ENCODE data around the gene RHOXF1. TPM values are rescaled to one million over a fixed set of nuclear protein-coding genes. Genes with fewer than 3 reads are reported as not detected.
"Not testable (repeated sequence)": the region's sequence is repeated elsewhere in the genome, so short reads cannot be mapped to it uniquely, and the experiment has no call there.

Gene RHOXF1, protein sequence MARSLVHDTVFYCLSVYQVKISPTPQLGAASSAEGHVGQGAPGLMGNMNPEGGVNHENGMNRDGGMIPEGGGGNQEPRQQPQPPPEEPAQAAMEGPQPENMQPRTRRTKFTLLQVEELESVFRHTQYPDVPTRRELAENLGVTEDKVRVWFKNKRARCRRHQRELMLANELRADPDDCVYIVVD
- polyA plus RNA-seq (ENCODE audit: insufficient read length in 4 of 4), result 1 to 10 TPM in 2 of 4 donors, under 1 TPM in 1, not detected in 1; 0.86 to 2.4 (median 1.7) TPM

DNA sequence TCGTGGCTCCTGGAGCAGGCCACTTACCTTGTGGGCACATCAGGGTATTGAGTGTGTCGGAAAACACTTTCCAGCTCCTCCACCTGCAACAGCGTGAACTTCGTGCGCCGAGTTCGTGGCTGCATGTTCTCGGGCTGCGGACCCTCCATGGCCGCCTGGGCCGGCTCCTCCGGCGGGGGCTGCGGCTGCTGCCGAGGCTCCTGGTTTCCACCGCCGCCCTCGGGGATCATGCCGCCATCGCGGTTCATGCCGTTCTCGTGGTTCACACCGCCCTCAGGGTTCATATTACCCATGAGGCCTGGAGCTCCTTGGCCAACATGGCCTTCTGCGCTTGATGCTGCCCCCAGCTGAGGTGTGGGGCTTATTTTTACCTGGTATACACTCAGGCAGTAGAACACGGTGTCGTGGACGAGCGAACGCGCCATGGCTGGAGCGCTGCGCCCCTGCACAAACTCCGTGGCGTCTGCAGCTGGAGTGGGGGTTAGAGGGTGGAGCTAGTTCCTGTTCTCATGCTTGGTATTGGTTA, at the start of gene RHOXF1:
RHOXF1 (minus strand) TSS at position 476 of the 526 bp plus-strand sequence; CDS start at position 425, 51 bp downstream.
- no peak for DNase-seq (ENCODE audit: low read depth in 4 of 4, low spot score in 3 of 4)

DNA sequence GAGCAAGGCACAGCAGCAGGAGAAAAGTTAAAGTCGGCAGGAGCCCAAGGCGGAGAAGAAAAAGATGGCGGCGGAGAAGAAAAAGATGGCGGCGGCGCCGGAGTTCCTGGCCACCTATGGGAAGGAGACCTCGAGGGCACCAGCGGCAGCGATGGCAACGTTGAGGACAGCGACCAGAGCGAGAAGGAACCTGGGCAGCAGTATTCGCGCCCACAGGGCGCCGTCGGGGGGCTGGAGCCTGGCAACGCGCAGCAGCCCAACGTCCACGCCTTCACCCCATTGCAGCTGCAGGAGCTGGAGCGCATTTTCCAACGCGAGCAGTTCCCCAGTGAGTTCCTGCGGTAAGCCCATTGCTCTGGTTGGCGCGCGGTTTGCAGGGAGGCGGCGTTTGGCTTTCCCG, 43.4 kb upstream of the RHOXF1 start:
- not testable (repeated sequence) for DNase-seq (ENCODE audit: low read depth in 4 of 4, low spot score in 3 of 4)

DNA sequence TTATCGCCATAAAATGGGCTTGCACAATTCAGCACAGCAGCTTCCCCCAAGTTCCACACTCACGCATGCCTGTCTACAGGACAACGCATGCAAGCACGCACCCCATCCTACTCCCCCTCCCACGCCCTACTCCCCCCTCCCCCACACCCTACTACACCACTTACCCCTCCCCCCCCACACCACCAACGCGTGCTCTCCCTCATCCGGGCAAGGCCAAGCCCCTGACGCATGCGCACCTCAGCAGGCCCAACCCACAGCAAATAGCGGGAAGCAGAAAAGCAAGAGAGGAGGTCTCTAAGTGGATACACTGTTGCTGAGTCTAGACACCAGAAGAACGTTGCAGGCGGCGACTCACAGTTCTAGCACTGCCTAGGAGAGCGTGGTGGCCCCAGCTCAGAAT, 42.6 kb upstream of the RHOXF1 start, which contains the start of gene RHOXF2:
RHOXF2 (plus strand) TSS at position 301 of the 400 bp plus-strand sequence. CDS start 138 bp downstream, outside the sequence.
- DNase-seq (ENCODE audit: low read depth in 4 of 4, low spot score in 3 of 4), result not testable (repeated sequence)

DNA sequence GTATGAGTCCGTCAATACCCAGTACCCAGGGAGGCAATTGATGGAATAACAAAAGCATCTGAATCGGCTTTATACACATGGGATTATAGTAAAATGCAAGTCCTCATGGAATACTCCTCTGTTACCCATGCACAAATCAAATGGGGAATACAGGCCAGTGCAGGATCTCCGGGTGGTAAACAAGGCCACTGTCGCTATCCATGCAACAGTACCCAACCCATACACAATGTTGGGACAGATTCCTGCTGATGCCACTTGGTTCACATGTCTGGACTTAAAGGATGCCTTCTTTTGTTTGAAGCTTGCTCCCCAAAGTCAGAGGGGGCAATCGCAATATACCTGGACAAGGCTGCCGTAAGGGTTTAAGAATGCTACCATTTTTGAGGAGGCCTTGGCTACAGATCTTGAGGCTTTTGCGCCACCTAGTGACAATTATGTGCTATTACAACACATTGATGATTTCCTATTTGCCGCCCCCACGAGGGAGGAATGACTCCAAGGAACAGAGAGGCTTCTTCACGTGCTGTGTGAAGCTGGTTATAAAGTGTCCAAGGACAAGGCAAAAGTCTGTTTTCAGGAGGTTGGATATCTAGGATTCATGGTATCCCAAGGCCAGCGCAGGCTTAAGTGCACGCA, 34.5 kb upstream of the RHOXF1 start:
- not testable (repeated sequence) for DNase-seq (ENCODE audit: low read depth in 4 of 4, low spot score in 3 of 4)

DNA sequence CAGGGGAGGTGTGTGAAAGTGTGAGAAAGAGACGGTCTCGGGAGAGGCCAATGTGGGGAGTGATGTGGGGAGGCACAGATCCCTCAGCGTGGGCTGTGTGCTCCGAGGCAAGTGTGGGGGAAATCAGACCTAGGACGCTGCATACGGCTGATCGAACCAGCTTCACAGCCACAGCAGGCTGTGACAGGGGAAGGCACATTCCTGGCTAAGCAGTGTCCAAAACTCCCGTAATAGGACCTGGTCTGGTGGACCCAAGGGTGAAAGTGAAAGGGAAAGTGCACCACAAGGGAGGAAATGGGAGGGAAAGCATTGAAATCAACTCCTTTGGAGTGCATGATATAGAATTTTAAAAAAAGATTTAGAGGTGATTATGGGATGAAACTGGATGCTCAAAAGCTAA, 31.8 kb upstream of the RHOXF1 start:
- no peak for DNase-seq (ENCODE audit: low read depth in 4 of 4, low spot score in 3 of 4)

DNA sequence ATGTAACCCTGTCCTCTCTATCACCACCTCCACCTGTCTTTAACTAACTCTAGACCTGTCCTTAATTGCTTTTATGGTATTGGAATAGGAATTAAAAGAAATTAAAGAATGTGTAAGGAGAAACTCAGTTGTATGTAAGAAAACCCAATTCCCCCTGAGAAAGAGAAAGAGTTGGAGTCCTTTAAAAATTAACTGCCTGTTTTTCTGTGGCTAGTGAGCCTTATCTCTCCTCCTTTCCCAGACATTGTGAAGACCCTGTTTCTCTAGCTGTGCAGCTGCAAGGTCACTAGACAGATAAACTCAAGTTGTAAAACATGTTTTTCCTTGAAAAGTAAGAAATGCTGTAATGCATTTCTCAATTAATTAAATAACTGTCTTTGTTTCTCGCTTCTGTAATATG, 30.6 kb upstream of the RHOXF1 start:
- DNase-seq (ENCODE audit: low read depth in 4 of 4, low spot score in 3 of 4), result not testable (repeated sequence)

DNA sequence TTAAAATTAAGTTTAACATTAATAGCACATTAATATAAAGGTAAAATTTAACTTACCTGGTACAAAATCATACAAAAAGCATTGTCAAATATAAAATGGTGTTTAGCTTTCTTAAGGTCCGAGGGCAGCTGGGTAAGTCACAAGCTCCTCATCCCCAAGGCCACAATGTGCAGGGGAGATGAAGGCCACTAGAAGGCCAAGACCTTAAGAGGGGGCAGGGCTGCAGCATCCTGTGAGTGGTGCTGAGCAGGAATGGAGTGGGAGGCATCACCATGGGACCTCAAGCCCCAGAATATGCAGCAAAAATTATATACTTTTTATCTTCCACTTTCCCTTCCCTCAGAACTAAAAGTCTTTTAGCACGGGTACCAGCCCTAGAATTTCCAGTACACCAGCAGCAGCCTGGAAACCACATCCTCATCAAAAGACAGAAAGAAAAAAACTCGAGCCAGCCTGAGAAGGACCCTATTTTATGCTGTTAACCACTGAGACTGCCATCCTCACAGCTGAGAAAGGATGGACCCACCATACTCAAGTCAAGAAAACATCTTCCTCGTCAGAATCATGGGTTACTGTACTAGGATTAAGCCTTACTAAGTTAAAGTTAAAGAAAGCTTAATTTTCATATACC, 29.7 kb upstream of the RHOXF1 start:
- no peak for DNase-seq (ENCODE audit: low read depth in 4 of 4, low spot score in 3 of 4)

DNA sequence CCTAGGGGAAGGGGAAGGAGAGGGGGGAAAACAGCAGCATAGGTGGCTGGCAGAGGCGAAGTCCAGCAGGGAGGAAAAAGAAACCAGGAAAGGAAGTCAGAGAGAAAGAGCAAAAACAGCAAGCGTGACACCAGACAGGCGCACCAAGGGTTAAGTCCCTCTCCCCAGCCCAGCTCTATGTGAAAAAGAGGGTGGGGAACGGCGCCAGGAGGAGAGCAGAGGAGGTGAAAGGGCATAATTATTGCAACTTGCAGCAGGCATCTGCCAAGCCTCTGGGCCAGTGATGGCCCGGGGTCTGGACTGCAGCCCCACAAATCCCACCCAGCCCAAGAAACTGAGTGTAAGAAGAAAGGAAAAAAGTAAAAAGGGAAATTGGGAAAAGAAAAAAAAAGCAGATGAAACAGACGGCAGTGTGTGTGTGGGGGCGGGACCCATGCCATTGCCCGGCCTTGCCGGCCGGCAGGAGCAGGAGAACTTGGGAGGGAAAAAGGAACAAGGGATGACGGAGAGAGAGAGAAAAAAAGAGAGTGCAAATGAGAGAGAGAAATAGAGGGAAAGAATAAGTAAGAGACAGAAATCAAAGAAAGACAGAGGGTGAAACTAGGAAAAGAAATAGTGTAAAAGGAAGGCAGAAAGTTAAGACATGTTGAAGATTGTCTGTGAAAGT, 28.6 kb upstream of the RHOXF1 start:
- peak in 2 of 4 donors; percentile 0 to 2 for DNase-seq (ENCODE audit: low read depth in 4 of 4, low spot score in 3 of 4)

DNA sequence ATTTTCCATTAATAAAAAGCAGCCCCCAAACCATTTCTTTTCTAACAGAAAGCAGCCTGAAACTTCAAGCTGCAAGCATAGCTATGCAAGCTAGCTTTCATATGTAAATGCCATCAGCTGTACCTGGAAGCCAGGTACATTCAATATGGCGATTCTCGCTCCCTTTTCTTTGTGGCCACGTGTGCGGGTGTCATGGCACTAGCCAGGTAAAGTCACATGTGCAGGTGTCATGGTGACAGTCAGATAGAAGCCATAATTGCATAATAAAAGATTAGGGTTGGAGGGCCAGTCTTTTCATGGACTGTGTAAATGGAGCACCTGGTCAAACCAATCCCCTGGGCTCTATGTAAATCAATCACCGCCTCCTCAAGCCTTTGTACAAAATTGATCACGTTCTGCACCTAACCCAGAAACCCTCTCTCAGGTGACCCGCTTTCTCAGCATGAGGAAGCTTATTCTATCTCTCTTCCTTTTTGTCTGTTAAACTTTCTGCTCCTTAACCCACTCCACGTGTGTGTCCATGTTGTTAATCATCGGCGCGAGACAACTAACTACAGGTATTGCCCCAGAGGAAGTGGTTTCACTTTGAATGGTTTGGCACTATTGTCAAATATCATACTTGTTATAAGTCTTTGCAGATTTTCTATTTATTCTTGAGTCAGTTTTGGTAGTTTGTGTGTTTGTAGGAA, 24.7 kb upstream of the RHOXF1 start:
- no peak for DNase-seq (ENCODE audit: low read depth in 4 of 4, low spot score in 3 of 4)

DNA sequence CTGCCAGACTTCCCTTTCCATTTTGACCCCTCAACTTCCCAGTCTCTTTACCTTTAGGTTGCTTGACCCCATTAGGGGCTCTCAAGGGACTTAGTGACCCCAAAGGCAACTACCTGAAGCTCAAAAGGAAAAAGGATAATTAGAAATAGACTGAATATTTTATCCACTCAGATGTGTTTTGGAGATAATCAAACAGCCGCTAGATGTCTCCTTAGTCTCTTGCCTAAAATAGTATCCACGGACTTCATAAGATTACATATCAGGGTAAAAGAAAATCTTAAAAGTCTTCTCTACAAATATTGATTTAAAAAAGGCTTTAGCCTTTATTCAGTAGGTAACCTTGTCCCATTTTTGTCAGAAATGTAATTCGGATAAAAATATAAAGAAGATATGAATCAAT, 21.7 kb upstream of the RHOXF1 start:
- no peak for DNase-seq (ENCODE audit: low read depth in 4 of 4, low spot score in 3 of 4)

DNA sequence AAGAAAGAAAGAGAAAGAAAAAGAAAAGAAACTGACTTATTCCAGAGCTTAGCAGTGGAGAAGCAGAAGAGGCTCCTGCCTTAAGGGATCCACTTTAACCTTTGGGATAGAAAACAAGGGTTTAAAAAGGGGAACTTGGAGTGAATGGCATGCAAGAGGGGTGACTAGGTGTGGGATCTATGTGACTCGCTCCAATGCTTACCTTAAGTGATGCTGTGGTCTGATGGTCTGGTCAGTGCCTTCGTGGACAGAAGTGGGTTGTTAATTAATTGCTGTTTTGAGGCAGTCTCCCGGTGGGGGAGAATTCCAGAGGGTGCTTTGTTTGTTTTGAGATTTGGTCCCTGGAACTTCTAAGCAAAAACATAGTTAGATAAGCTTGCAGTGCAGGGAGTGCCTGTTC, 21.1 kb upstream of the RHOXF1 start:
- no peak for DNase-seq (ENCODE audit: low read depth in 4 of 4, low spot score in 3 of 4)

DNA sequence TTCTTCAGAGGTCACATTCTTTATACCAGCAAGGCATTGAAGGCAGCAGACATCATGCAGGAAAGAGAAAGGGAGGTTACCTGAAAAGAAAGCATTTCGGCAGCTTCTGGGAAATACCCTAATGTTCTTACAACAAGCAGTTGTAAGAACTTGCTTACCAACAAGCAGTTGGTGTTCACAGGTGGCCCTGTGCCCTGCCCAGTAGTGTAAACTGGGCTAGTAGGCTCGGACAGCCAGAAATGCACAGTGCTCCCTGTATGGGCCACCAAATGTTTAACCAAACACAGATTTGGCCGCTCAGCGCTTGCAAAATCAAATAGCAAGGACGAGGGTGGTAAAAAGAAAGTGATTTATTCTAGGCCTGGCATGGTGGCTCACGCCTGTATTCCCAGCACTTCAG, 20.4 kb upstream of the RHOXF1 start:
- DNase-seq (ENCODE audit: low read depth in 4 of 4, low spot score in 3 of 4), result no peak

DNA sequence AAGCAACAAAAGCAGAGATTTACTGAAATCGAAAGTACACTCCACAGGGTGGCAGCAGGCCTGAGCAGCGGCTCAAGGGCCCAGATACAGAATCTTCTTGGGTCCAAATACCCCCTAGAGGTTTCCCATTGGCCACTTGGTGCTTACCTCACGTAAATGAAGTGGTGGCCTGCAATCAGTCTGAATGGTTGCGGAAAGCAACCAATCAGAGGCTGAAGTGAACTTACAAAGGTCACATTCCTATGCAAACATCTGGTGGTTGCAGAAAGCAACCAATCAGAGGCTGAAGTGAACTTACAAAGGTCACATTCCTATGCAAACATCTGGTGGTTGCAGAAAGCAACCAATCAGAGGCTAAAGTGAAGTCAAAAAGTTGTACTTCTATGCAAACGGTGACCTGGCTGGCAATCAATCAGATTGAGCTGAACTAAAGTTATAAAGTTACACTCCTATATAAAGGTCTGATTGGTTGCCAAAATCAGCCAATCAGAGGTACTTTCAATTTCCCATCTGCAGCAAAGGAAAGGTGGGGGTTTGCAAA, 12.7 kb upstream of the RHOXF1 start:
- not testable (repeated sequence) for DNase-seq (ENCODE audit: low read depth in 4 of 4, low spot score in 3 of 4)

DNA sequence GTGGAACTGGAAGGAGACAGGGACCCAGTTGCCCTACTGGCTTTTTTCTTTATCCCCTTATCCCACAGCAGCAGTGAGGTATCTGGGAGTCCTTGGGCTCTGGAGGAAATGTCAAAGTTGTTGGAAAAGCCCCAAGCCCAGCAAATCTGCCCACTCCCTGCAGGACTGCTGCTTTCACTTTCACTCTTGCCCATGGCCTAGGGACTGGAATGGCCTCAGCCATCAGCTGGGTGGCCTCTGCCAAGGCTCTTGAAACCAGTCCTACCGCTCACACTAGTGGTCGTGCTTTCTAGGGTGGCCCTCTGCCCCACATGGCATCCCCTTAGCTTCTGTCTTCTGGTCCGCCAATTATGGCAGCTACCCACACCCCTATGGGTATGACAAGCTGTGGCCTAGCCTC, 9.7 kb upstream of the RHOXF1 start:
- no peak for DNase-seq (ENCODE audit: low read depth in 4 of 4, low spot score in 3 of 4)

DNA sequence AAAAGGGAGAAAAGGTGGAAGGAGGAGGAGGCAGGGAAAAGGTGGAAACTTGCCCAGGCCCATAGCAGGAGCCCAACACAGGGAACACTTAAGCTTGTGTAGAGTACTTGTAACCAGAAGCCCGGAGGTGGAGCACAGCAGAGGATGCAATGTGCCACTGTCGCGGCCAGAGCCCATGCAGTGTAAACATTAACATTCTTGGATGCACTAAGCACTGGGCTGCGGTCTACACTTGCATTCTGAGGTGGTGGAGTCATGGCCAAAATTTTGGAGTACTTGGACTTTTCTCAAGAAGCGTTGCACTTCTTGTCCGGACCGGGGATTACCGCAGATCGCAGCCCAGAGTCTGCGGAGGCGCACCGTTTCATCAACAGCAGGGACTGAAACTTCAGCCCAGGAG, 4.5 kb upstream of the RHOXF1 start:
- DNase-seq (ENCODE audit: low read depth in 4 of 4, low spot score in 3 of 4), result no peak

DNA sequence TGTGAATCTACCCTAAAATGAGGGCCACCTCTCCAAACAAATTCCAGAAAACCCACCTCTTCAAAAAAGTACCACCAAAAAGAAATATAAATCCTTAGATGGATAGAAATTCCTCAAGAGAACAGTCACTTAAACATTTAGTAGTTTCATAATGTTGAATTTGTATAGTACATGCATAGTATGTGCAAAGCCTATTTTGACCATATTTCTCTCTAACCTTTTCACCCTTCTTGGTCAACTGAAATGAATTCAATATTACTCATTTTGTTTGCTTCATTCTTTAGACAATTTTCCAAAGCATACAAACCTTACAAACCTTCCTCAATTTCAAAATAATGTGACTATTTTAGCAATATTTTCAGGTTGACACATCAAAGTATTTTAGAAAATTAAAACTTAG, 4.1 kb downstream of the RHOXF1 start:
- no peak for DNase-seq (ENCODE audit: low read depth in 4 of 4, low spot score in 3 of 4)

DNA sequence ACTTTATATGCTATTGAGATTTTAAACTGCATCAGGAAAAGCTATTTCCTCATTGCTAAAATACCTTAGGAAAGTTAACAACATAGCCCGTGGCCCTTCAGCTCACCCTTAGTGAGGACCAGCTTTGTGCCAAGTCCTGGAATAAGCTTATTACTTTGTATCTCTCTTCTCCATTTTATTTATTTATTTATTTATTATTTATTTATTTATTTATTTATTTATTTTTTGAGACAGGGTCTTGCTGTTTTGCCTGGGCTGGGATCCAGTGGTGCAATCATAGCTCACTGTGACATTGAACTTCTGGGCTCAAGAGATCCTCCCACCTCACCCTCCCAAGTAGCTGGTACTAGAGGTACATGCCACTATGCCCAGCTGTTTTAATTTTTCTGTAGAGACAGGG, 6.3 kb downstream of the RHOXF1 start:
- no peak for DNase-seq (ENCODE audit: low read depth in 4 of 4, low spot score in 3 of 4)

DNA sequence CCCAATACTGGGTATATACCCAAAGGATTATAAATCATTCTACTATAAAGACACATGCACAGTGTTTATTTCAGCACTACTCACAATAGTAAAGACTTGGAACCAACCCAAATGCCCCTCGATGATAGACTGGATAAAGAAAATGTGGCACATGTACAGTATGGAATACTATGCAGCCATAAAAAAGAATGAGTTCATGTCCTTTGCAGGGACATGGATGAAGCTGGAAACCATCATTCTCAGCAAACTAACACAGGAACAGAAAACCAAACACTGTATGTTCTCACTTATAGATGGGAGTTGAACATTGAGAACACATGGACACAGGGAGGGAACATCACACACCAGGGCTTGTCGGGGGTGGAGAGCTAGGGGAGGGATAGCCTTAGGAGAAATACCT, 11.0 kb downstream of the RHOXF1 start:
- not testable (repeated sequence) for DNase-seq (ENCODE audit: low read depth in 4 of 4, low spot score in 3 of 4)

DNA sequence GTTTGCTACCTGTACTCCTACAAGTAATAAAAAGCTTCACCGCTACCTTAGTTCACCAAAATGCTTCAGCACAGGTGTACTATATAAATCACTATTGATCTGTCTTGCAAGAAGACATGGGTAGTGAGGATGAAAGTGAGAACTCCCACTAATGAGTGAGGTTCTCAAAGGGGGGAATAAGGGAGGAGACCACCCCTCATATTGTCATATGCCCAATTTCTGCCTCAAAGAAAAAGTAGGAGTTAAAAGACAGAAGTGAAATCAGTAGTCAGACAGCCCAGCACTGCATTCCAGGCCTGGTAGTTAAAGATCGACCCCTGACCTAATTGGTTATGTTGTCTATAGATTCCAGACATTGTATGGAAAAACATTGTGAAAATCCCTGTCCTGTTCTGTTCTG, 14.7 kb downstream of the RHOXF1 start:
- not testable (repeated sequence) for DNase-seq (ENCODE audit: low read depth in 4 of 4, low spot score in 3 of 4)

DNA sequence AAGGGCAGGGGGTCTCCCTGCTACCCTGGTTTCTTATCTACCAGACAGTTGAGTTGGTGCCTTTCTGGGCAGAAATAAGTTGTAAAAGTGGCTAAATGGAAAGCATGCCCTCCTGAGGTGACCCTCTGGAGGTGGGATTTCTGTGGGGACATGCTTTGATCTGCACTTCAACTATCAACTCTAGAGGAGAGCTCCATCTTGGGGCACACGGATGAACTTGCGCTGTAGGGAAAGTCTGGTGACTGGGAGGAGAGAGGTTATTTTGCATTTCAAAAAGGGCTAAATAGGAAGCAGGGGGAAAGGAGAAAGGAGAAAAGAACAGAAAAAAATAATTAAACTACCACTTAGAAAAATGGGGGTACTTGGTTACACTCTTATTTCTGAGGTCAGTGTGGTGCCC, 25.5 kb downstream of the RHOXF1 start:
- DNase-seq (ENCODE audit: low read depth in 4 of 4, low spot score in 3 of 4), result no peak
